IPS-11a (cell line): ENCODE measurements around the gene FEV.

Experiments used
- H3K4me3 ChIP-seq: one replicate; pipeline ENCODE4 v1.5.1; 2013; ENCODE audit warnings: low read depth, low read length, control low read depth

The FEV gene

DNA sequence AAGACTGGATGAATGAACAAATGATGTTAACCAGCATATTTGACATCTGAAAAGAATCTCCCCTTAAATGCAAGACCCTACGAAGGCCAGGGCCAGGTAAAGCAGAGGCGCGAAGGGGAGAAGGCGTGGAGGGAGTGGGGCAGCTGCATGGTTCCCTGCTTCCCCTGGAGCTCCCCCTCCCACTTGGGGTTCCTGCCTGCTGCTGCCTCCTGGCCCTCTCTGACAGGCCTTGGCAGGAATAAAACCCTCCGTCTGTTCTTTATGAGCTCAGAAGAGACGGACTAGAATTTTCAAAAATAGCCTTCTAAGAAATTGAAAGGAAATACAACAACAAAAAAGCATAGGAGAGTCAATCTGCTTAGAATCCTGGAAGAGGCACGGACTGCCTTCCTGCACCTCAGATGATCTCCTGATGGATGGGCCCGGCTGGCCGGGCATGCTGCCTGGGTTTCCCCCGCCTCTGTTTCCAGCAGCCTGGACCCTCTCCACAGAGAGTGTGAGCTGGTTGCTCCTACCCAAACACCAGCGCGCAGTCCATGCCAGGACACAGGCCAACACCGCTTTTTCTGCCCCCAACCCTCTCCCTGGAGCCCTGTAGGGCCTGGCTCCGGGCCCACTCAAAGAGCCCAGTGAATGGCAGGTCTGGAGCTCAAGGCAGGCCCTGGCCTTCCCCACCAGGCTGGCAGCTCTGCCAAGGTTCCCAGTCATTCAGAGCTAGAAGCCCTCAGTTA, 32.4 kb upstream of the FEV start:
- H3K4me3 ChIP-seq: no peak overlapping the region

DNA sequence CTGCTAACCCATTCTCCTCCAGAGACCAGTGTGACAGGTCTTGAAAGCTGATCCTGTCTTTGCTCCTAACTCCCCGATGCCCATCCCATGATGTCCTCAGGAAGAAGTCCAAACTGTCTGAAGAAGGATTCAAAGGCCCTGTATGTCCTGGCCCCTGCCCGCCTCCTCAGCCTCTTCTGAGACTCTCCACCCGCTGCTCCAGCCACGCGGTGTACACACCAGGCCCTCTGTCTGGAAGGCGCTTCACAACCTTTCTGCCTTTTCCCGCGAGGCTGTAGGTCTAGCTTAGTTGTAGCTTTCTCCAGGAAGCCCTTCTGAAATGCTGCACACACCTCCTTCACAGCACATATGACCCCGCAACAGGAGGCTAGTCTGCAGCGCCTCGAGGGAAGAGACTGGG, 31.7 kb upstream of the FEV start:
- no peak overlapping the region for H3K4me3 ChIP-seq

DNA sequence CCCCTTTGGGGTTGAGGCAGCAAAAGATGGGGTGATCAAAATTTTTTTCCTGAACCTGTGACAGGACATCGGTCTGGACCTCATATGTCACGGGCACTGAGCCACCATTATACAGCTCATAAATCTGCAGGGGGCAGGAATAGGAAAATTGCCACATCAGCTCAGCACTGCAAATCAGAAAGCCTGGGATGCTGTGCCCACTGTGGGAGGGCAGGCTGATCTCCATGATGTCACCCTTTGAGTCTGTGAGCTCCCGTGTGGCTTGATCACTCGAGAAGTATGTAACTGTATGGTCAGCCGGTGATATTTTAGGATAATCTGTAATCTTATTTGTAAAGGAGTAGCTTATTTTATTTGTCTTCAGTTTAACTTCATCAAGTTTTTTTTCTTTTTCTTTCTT, 25.9 kb upstream of the FEV start:
- H3K4me3 ChIP-seq: no peak overlapping the region

DNA sequence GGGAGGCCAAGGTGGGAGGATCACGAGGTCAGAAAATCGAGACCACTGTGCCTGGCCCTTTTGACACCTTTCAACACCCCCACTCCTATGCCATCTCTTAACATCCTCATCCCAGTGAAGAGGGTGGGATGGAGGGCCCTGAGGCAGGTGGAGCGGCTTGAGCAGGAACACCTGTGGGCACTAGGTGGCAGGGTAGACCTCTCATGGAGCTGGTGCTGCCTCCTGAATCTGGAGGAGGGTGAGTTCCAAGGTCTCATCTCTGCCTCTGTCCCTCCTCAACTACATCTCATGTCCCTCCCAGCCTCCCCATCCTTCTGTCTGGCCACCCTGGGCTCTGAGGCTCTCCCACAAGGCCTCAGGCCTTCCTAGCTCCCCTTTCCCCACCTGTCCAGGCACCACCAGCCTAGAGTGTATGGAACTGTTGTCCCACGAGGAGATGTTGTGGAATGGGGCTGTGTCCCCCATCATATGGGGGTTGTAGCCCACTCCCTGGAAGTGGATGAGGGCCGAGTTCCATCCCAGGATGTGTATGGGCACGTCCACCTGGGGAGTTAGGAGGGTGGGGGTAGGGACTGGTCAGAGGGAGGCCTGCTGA, 25.3 kb upstream of the FEV start:
- H3K4me3 ChIP-seq: no peak overlapping the region

GRCh38 chr2:219009294-219009693, 24.3 kb upstream of the FEV start:
- no peak overlapping the region for H3K4me3 ChIP-seq

- no peak overlapping the region for H3K4me3 ChIP-seq
Observed at GRCh38 chr2:219003979-219004378, 19.0 kb upstream of the FEV start.

GRCh38 chr2:219003267-219003634, 18.3 kb upstream of the FEV start:
- peak overlapping the region; percentile 41 for H3K4me3 ChIP-seq

DNA sequence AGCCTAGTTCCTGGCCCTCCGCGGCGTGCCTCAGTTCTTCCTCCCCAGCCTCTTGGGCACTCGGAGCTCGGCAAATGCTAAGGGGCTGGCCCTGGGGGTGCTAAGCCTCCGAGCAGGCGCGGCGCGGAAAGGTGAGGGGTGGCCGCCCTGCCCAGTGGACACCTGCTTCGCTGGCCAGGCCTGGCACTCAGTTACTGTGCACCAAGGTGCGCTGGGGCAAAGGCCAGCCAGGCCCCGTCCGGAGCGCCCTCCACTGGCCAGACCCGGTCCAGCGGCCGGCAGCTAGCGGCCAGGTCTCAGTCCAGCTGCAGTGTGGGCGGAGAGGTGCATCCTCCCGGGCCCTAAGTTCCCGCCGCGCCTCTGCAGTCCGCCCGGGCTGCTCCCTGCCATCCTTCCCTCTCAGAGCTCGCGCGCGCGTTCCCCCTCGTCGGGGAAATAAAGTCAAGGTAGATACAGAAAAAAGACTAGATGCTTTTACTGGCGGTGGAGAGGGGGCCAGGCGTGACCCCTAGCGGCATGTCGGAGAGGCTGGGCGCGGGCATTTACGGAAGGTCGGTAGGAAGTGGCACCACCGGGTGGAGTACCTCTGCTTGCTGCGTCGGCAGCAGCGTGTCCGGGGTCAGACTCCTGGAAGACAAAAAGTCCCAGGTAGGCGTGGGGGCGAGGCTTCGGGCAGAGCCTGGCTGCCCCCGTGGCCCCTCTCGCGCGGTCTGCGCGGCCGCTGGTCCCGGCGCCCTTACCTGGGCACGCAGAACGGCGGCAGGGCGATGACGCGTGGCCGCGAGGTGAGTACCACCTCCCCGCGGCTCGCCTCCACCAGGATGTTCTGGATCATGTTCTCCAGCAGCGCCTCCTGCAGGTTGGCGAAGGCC, 17.6 kb upstream of the FEV start:
- H3K4me3 ChIP-seq: peak overlapping the region; percentile 41

GRCh38 chr2:219001577-219002394, 16.8 kb upstream of the FEV start:
- H3K4me3 ChIP-seq: no peak overlapping the region

- H3K4me3 ChIP-seq: no peak overlapping the region
Observed at GRCh38 chr2:219001100-219001576, 16.2 kb upstream of the FEV start.

DNA sequence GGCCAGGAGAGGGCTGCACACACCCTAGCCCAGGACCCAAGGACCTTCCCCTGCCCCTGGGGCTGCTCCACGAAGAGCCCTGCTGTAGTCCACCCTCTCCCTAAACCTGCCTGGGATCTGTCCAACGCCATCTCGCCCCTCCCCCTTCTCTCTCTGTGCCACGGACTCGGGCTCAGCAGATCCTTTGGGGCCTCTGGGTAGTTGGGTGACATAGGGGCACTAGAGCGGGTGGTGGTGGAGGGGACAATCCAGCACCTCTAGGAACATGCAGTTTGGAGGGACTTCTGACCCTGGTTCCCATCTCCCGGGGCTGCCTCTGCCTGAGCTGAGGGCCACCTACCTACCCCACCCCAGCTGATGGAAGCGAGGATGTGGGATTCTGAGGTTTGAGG, 15.6 kb upstream of the FEV start:
- H3K4me3 ChIP-seq: no peak overlapping the region

DNA sequence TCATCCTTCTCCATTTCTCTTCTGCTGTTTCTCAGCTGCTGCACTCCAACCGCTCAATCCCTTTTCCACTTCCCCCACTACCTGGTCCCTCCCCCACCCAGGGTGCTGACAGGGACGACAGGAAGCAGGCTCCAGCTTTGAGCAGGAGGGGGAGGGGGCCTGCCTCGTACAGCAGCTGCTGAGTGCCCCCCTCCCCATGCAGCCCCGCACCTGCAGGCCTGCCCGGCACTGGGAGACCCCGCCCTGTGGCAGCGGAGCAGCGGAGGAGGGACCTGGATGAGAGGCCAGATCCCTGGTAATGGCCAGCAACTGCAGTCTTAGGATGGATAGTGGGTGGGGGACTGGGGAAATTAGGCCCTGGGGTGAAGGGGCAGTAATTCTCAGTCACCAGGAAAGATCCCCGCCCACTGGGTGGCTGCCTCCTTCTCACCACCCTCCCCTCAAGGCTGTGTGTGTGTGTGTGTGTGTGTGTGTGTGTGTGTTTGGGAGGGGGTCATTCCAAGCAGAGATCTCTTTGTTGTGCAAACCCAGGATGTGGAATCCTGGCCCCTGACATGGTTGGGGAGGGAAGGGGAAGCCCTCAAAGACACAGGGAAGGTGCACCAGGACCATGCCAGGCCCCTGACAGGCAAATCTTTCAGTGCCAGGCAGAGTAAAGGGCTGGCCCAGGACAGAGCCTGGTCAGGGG, 15.0 kb upstream of the FEV start:
- no peak overlapping the region for H3K4me3 ChIP-seq

DNA sequence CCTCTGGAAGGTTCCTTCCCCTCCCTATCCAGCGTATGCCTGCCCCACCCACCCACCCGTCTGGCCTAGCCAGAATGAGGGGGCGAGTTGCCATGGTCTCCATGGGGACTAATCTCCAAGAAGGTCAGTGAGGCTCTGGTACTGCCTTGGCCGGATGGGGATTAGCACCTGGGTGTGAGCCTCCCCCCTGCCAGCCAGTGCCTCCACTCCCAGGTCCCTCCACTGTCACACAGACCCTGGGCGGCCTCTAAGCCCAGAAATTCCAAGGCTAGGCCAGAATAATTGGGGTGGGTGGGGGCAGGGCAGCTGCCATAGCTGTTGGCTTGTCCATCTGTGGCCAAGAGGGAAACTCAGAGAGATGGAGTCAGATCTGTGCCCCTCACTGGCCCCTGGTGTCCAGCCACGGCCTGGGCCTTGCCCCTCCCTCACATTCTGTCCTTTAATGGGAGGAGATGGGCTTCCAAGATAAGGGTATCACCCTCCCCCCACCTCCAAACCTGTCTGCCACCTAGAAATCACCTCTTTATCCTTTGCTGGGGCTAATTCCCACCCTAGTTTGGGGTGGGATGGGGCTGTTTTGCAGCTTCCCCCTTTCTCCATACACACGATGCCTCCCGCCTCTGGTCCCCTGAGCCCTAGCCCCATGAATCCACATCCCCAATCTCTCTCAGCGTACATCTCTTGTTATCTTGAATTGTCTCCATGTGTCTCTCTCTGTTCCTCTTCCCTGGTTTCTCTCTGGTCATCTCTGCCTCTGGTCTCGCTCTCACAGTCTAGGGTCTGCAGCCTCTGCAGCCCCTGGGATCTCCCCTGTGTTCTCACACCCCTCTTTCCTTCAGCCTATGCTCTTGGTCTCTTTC, 14.3 kb upstream of the FEV start:
- H3K4me3 ChIP-seq: no peak overlapping the region

DNA sequence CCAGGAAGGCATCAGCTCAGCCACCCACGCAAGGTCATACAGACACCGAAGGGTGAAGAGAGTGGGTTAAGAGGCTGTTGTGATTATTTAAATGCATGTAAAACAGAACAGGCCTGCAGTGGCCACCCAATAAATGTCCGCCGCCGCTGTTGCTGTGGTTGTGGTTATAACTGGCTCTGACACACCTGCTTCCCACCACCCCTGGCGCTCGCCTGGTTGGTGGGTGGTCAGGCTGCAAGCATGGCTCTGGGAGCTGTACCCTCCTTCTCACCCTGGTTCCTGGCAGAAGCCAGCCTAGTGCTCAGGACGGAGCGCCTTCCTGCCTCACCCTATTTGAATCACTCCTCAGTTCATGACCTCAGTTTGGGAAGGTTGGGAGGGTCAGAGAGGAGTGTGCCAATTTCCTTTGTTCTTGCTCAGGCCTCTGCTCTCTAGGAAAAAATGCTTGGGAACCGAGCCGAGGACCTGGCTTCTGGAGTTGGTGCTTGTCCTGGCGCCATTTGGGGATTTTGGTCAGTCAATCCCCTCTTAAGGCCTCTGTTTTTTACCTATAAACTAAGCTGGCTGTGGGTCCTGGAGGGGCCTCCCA, 13.5 kb upstream of the FEV start:
- no peak overlapping the region for H3K4me3 ChIP-seq

DNA sequence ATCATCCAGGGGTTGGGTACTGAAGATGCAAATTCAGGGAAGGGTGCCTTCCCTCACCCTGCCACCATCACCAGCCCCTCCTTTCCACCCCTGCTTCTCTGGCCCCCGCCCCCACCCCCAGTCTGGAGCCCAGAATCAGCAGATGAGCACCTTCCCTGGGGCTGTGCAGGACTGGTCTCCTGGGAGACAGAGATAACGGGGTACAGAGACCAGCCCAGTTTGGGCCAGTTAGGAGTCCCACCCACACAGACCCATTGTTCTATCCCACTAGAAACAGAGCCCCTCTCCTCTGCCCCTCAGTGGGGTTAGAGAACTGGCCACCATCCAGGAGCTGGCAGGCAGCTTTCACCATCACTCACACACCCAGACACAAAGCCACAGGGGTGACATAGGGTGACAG, 12.7 kb upstream of the FEV start:
- H3K4me3 ChIP-seq: no peak overlapping the region

- no peak overlapping the region for H3K4me3 ChIP-seq
Observed at GRCh38 chr2:218996937-218997336, 12.0 kb upstream of the FEV start.

GRCh38 chr2:218995972-218996711, 11.2 kb upstream of the FEV start:
- no peak overlapping the region for H3K4me3 ChIP-seq

- no peak overlapping the region for H3K4me3 ChIP-seq
Observed at GRCh38 chr2:218995561-218995960, 10.6 kb upstream of the FEV start.
